ENCODE data around the gene PCNX2. TPM values are rescaled to one million over a fixed set of nuclear protein-coding genes. Genes with fewer than 3 reads are reported as not detected.

The PCNX2 gene
- total and polyA plus RNA-seq, 2 of the 13 experiments (the other 11 are each of a cell fraction or from before 2014, with no cell fraction given) = 0.11 to 0.42 TPM

DNA sequence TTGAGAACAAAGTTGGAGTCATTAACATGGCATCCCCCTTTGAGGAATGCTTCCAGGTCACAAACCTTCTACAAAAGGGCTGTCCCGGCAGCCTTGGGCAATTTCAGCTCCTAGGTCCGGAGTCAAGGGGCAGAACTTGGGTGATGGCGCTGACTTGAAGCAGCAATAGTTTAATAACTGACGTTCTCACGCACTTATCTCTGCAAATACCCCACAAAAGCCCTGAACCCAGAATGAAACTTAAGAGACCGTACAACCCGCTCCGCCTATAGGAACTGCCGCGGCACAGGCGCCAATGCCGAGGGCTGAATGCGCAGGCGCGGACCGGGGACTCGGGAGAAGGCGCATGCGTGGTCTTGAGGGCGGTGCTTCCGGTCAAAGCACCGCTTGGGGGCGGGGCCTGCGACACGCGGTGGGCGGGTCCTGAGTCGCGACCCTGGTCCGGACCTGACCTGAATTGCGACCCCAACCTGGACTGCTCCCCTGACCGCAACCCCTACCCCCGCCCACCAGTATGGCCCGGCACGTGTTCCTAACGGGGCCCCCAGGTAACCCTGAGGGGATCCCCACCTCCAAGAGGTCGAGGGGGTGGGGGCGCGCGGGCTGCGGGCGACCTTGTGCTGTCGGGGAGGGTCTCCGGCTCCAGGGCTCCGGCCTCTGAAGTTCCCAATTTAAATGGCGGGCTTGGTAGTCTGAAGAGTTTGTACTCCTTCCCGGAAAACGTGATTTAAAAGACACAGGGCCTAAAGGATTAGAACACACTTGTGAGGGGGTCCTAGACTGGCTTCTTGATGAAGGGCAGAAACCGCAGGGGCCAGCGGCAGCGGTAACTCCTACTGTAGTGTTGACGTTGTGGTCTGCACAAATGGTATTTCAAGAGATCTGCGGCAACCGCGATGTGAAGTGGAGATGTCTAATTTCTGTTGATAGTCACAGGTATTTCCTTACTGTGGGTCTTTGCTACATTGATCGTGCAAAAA lies 345.0 kb downstream of the PCNX2 start, which contains the start of gene NTPCR (continued):
- TF ChIP-seq, protein P1, sequence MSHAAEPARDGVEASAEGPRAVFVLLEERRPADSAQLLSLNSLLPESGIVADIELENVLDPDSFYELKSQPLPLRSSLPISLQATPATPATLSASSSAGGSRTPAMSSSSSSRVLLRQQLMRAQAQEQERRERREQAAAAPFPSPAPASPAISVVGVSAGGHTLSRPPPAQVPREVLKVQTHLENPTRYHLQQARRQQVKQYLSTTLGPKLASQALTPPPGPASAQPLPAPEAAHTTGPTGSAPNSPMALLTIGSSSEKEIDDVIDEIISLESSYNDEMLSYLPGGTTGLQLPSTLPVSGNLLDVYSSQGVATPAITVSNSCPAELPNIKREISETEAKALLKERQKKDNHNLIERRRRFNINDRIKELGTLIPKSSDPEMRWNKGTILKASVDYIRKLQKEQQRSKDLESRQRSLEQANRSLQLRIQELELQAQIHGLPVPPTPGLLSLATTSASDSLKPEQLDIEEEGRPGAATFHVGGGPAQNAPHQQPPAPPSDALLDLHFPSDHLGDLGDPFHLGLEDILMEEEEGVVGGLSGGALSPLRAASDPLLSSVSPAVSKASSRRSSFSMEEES (CRISPR knock-in tag; IDR thresholded peaks at IDR 0.05) = no peak
- TF ChIP-seq ZNF446 (CRISPR knock-in tag; IDR thresholded peaks at IDR 0.05) = peak; percentile 60
- TF ChIP-seq ATF1 (CRISPR knock-in tag; IDR thresholded peaks at IDR 0.05) = no peak
- TF ChIP-seq, protein P2, sequence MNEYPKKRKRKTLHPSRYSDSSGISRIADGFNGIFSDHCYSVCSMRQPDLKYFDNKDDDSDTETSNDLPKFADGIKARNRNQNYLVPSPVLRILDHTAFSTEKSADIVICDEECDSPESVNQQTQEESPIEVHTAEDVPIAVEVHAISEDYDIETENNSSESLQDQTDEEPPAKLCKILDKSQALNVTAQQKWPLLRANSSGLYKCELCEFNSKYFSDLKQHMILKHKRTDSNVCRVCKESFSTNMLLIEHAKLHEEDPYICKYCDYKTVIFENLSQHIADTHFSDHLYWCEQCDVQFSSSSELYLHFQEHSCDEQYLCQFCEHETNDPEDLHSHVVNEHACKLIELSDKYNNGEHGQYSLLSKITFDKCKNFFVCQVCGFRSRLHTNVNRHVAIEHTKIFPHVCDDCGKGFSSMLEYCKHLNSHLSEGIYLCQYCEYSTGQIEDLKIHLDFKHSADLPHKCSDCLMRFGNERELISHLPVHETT (CRISPR knock-in tag; conservative IDR thresholded peaks at IDR 0.05) = no peak
- no peak for TF ChIP-seq ZNF143 (CRISPR knock-in tag; IDR thresholded peaks at IDR 0.05)
- no peak for TF ChIP-seq ZNF724P (CRISPR knock-in tag; IDR thresholded peaks at IDR 0.05; ENCODE audit: borderline replicate concordance)
- TF ChIP-seq, protein P3, sequence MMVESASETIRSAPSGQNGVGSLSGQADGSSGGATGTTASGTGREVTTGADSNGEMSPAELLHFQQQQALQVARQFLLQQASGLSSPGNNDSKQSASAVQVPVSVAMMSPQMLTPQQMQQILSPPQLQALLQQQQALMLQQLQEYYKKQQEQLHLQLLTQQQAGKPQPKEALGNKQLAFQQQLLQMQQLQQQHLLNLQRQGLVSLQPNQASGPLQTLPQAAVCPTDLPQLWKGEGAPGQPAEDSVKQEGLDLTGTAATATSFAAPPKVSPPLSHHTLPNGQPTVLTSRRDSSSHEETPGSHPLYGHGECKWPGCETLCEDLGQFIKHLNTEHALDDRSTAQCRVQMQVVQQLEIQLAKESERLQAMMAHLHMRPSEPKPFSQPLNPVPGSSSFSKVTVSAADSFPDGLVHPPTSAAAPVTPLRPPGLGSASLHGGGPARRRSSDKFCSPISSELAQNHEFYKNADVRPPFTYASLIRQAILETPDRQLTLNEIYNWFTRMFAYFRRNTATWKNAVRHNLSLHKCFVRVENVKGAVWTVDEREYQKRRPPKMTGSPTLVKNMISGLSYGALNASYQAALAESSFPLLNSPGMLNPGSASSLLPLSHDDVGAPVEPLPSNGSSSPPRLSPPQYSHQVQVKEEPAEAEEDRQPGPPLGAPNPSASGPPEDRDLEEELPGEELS (CRISPR knock-in tag; IDR thresholded peaks at IDR 0.05) = no peak
- TF ChIP-seq, protein P4, sequence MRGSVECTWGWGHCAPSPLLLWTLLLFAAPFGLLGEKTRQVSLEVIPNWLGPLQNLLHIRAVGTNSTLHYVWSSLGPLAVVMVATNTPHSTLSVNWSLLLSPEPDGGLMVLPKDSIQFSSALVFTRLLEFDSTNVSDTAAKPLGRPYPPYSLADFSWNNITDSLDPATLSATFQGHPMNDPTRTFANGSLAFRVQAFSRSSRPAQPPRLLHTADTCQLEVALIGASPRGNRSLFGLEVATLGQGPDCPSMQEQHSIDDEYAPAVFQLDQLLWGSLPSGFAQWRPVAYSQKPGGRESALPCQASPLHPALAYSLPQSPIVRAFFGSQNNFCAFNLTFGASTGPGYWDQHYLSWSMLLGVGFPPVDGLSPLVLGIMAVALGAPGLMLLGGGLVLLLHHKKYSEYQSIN (CRISPR knock-in tag; IDR thresholded peaks at IDR 0.05; ENCODE audit: borderline replicate concordance) = no peak
- TF ChIP-seq RXRB (CRISPR knock-in tag; IDR thresholded peaks at IDR 0.05; ENCODE audit: borderline replicate concordance) = no peak
- 0 out of 2 replicates have a peak, but pooled peaks have one; percentile 30 for TF ChIP-seq FOXK1 (CRISPR knock-in tag; IDR thresholded peaks at IDR 0.05; ENCODE audit: borderline replicate concordance, low read depth)
- TF ChIP-seq MED1 (CRISPR knock-in tag; IDR thresholded peaks at IDR 0.05) = no peak
- TF ChIP-seq, protein P5, sequence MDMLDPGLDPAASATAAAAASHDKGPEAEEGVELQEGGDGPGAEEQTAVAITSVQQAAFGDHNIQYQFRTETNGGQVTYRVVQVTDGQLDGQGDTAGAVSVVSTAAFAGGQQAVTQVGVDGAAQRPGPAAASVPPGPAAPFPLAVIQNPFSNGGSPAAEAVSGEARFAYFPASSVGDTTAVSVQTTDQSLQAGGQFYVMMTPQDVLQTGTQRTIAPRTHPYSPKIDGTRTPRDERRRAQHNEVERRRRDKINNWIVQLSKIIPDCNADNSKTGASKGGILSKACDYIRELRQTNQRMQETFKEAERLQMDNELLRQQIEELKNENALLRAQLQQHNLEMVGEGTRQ (IDR thresholded peaks at IDR 0.05; ENCODE audit: low read depth, low read length) = no peak
- TF ChIP-seq, protein P5 (CRISPR knock-in tag; IDR thresholded peaks at IDR 0.05; ENCODE audit: borderline replicate concordance) = no peak
- TF ChIP-seq, protein P6, sequence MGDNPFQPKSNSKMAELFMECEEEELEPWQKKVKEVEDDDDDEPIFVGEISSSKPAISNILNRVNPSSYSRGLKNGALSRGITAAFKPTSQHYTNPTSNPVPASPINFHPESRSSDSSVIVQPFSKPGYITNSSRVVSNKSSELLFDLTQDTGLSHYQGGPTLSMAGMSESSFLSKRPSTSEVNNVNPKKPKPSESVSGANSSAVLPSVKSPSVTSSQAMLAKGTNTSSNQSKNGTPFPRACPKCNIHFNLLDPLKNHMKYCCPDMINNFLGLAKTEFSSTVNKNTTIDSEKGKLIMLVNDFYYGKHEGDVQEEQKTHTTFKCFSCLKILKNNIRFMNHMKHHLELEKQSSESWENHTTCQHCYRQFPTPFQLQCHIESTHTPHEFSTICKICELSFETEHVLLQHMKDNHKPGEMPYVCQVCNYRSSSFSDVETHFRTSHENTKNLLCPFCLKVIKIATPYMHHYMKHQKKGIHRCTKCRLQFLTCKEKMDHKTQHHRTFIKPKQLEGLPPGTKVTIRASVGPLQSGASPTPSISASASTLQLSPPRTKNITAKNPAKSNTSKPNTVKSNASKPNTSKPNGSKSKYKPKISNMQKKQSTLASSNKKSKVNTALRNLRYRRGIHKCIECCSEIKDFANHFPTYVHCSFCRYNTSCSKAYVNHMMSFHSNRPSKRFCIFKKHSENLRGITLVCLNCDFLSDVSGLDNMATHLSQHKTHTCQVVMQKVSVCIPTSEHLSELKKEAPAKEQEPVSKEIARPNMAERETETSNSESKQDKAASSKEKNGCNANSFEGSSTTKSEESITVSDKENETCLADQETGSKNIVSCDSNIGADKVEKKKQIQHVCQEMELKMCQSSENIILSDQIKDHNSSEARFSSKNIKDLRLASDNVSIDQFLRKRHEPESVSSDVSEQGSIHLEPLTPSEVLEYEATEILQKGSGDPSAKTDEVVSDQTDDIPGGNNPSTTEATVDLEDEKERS (CRISPR knock-in tag; IDR thresholded peaks at IDR 0.05) = no peak
